NT2/D1 (cell line): ENCODE measurements around the gene KCNQ1.

ENCODE experiments used
- SUZ12 ChIP-seq: IDR thresholded peaks from 2 replicates; pipeline ENCODE4 v1.6.1; 2011; ENCODE audit not compliant: insufficient read length, insufficient read depth; ENCODE audit errors: extremely low read depth
- YY1 ChIP-seq: IDR thresholded peaks from 2 replicates; pipeline ENCODE4 v1.6.1; 2011; ENCODE audit not compliant: insufficient read length, insufficient read depth
- ZNF274 ChIP-seq: IDR thresholded peaks from 2 replicates; pipeline ENCODE4 v1.6.1; 2011; ENCODE audit warnings: mild to moderate bottlenecking, low read depth, low read length

DNA sequence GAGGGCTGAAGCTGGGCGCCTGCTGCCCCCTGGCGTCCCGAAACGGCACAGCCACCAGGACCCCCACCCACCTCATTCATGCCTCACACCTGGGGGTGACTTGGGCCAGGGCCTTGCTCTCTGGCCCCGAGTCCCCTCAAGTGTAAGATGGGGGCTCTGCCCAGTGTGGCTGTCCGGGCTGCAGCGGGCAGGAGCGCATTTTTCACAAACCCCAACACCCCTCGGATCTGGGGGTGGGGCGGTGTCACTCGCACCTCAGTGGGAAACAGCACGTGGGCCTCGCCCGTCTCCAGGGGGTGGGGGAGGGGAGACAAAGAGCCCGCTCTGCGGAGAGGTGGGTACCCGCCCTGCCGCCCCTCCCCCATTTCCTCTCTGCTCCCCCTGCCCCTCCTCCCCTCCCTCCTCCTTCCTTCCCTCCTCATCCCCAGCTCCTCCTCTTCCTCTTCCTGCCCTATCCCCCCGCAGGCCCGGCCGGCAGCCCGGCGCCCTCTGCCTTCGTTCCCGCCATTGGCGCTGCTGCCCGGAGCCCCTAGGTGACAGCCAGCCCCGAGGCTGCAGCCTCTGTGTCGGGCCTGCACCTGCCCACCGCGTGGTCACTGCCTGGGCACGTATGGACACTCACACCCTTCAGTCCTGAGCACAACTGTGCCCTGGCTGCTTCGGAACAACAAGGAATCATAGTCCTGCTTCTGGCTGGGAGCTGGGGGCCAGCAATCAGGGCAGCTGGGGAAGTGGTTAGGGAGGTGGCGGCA, 447.6 kb downstream of the KCNQ1 start:
- no peak for TF ChIP-seq SUZ12
- no peak for TF ChIP-seq YY1
- TF ChIP-seq ZNF274 = no peak
